Loucy (cell line): ENCODE measurements around the gene NFASC.

Source experiments
- CTCF ChIP-seq: fragments of 200-600 bp; sonication (generic); conservative IDR thresholded peaks from 2 replicates; pipeline ENCODE4 v1.5.1; 2014; ENCODE audit warnings: mild to moderate bottlenecking, antibody characterized with exemption, low read length
- EZH2phosphoT487 ChIP-seq: fragments of 200-600 bp; IDR thresholded peaks from 2 replicates; pipeline ENCODE4 v1.6.1; 2018; ENCODE audit warnings: antibody characterized with exemption, mild to moderate bottlenecking, moderate library complexity, borderline replicate concordance

- TF ChIP-seq CTCF (no peak), EZH2phosphoT487 (no peak)
These were observed 3.6 kb downstream of the NFASC start for GRCh38 chr1:204874274-204874673.
